Pons (tissue), 1 donor: ENCODE results near the gene ADGB.

Experiments used
- DNase-seq: peaks from one replicate; pipeline ENCODE4 v3.0.0-alpha.2; 2016; ENCODE audit warnings: low spot score

The ADGB gene

GRCh38 chr6:146861029-146861563 is 262.3 kb downstream of the ADGB start:
- DNase-seq: no peak

- no peak for DNase-seq
Observed at GRCh38 chr6:146861716-146862115, 262.9 kb downstream of the ADGB start.

- no peak for DNase-seq
Observed at GRCh38 chr6:146862508-146862919, 263.7 kb downstream of the ADGB start.

- no peak for DNase-seq
Observed at GRCh38 chr6:146864300-146864699, 265.5 kb downstream of the ADGB start.

- no peak for DNase-seq
Observed at GRCh38 chr6:146864885-146865284, 266.1 kb downstream of the ADGB start.
